Uterus (tissue), 2 donors: ENCODE results near the gene REN.

Experiments used
- POLR2A ChIP-seq, 2 donors: fragments of 450-650 bp; IDR thresholded peaks; one replicate each; pipeline ENCODE4 v1.6.1; 2016; ENCODE audit warnings: antibody characterized with exemption in 2 of 2, mild to moderate bottlenecking in 1 of 2, moderate library complexity in 1 of 2
- TF ChIP-seq, protein P1 (sequence below), 4 experiments: fragments of 200-600 bp in 2 of 4; fragments of 450-650 bp in 2 of 4; sonication (generic) in 2 of 4; IDR thresholded peaks; one replicate each; pipeline ENCODE4 v1.5.1; 2016 to 2019; ENCODE audit warnings: antibody characterized with exemption in 4 of 4, mild to moderate bottlenecking in 2 of 4, moderate library complexity in 1 of 4

DNA sequence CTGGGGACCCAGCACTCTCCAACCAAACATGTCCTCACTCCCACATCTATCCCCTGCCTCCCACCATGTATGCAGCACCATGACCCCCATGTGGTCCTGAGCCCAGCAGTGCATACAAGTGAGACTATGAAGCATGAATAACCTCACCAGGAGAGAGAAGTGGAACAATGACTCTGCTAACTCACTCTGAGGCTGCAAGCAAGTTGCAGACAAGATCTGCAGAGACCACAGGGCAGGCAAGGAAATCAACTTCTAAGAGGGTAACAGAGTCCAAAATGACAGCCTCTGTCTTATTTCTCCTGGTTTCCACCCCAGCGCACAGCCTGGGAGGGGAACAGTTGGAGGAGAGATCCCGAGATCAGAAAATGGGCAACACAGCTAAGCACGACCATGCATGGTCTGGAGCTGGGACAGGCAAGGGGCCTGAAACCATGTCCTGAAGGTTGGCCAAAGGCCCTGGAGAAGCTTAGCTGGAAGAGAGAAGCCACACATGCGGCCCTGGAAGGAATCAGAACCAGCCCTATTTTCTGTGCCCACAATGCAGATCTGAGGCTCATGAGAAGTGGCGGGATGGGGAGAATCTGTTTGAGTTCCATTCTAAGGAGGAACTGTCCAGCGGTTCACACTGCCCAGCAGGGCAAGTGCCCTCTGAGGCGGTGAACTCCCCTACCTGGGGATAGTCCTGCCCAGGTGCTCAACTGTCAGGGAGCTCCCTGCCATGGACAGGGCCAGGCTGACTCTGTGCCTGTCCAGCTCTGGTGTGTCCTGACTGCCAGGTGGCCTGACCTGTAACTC, 12.5 kb upstream of the REN start:
- TF ChIP-seq, protein P1, sequence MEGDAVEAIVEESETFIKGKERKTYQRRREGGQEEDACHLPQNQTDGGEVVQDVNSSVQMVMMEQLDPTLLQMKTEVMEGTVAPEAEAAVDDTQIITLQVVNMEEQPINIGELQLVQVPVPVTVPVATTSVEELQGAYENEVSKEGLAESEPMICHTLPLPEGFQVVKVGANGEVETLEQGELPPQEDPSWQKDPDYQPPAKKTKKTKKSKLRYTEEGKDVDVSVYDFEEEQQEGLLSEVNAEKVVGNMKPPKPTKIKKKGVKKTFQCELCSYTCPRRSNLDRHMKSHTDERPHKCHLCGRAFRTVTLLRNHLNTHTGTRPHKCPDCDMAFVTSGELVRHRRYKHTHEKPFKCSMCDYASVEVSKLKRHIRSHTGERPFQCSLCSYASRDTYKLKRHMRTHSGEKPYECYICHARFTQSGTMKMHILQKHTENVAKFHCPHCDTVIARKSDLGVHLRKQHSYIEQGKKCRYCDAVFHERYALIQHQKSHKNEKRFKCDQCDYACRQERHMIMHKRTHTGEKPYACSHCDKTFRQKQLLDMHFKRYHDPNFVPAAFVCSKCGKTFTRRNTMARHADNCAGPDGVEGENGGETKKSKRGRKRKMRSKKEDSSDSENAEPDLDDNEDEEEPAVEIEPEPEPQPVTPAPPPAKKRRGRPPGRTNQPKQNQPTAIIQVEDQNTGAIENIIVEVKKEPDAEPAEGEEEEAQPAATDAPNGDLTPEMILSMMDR (IDR thresholded peaks at IDR 0.05) = no peak
- no peak for TF ChIP-seq POLR2A (IDR thresholded peaks at IDR 0.05)
